ENCODE results near the gene TNPO1.

TNPO1 gene

GRCh38 chr5:72834924-72835323 lies 18.5 kb downstream of the TNPO1 start:
- Mint-ChIP-seq H3K4me1 (ENCODE audit: low read depth) (peaks cover 26% of the 10 kb centered on the region), H3K27me3 (no peaks in the 10 kb centered on the region), H3K36me3 (ENCODE audit: low read depth) (no peaks in the 10 kb centered on the region), H3K27ac (no peak overlapping the region), H3K4me3 (no peak overlapping the region), H3K9me3 (no peaks in the 10 kb centered on the region)
- intact Hi-C loops (cut with micrococcal nuclease): no loop called here

GRCh38 chr5:72835633-72836032 lies 19.2 kb downstream of the TNPO1 start:
- intact Hi-C loops (cut with micrococcal nuclease): no loop called here
- Mint-ChIP-seq H3K4me1 (ENCODE audit: low read depth) (peaks cover 26% of the 10 kb centered on the region), H3K36me3 (ENCODE audit: low read depth) (no peaks in the 10 kb centered on the region), H3K9me3 (no peaks in the 10 kb centered on the region), H3K27me3 (no peaks in the 10 kb centered on the region), H3K4me3 (no peak overlapping the region), H3K27ac (no peak overlapping the region)

- Mint-ChIP-seq H3K27me3 (no peaks in the 10 kb centered on the region), H3K36me3 (ENCODE audit: low read depth) (no peaks in the 10 kb centered on the region), H3K4me1 (ENCODE audit: low read depth) (peaks cover 26% of the 10 kb centered on the region), H3K9me3 (no peaks in the 10 kb centered on the region), H3K4me3 (no peak overlapping the region), H3K27ac (no peak overlapping the region)
- intact Hi-C loops (cut with micrococcal nuclease): no loop called here
Observed at GRCh38 chr5:72836810-72837209, 20.3 kb downstream of the TNPO1 start.

- intact Hi-C loops (cut with micrococcal nuclease): no loop called here
- Mint-ChIP-seq H3K27me3 (no peaks in the 10 kb centered on the region), H3K4me1 (ENCODE audit: low read depth) (peaks cover 28% of the 10 kb centered on the region), H3K9me3 (no peaks in the 10 kb centered on the region), H3K4me3 (no peak overlapping the region), H3K27ac (no peak overlapping the region), H3K36me3 (ENCODE audit: low read depth) (no peaks in the 10 kb centered on the region)
Observed at GRCh38 chr5:72837524-72838096, 21.1 kb downstream of the TNPO1 start.

- H3K36me3 Mint-ChIP-seq (ENCODE audit: low read depth): no peaks in the 10 kb centered on the region
- H3K4me1 Mint-ChIP-seq (ENCODE audit: low read depth): peaks cover 50% of the 10 kb centered on the region
- no peaks in the 10 kb centered on the region for H3K27me3 Mint-ChIP-seq
- no peak overlapping the region for H3K4me3 Mint-ChIP-seq
- no peak overlapping the region for H3K27ac Mint-ChIP-seq
- no peaks in the 10 kb centered on the region for H3K9me3 Mint-ChIP-seq
- intact Hi-C loops (cut with micrococcal nuclease): no loop called here
Observed at GRCh38 chr5:72840041-72840440, 23.6 kb downstream of the TNPO1 start.

GRCh38 chr5:72841756-72842535 lies 25.5 kb downstream of the TNPO1 start:
- H3K4me1 Mint-ChIP-seq (ENCODE audit: low read depth): peaks cover 43% of the 10 kb centered on the region
- no peak overlapping the region for H3K27ac Mint-ChIP-seq
- no peaks in the 10 kb centered on the region for H3K27me3 Mint-ChIP-seq
- intact Hi-C loops (cut with micrococcal nuclease): no loop called here
- no peaks in the 10 kb centered on the region for H3K36me3 Mint-ChIP-seq (ENCODE audit: low read depth)
- H3K9me3 Mint-ChIP-seq: no peaks in the 10 kb centered on the region
- H3K4me3 Mint-ChIP-seq: no peak overlapping the region

- intact Hi-C loops (cut with micrococcal nuclease): no loop called here
- no peak overlapping the region for H3K4me3 Mint-ChIP-seq
- peaks cover under 1% of the 10 kb centered on the region for H3K36me3 Mint-ChIP-seq (ENCODE audit: low read depth)
- no peaks in the 10 kb centered on the region for H3K27me3 Mint-ChIP-seq
- peaks cover 44% of the 10 kb centered on the region for H3K4me1 Mint-ChIP-seq (ENCODE audit: low read depth)
- no peaks in the 10 kb centered on the region for H3K9me3 Mint-ChIP-seq
- peak overlapping the region; percentile 12 for H3K27ac Mint-ChIP-seq
Observed at GRCh38 chr5:72842816-72843215, 26.4 kb downstream of the TNPO1 start.

- intact Hi-C loops (cut with micrococcal nuclease): no loop called here
- Mint-ChIP-seq H3K27ac (no peak overlapping the region), H3K4me3 (no peak overlapping the region), H3K36me3 (ENCODE audit: low read depth) (peaks cover 6% of the 10 kb centered on the region), H3K9me3 (no peaks in the 10 kb centered on the region), H3K27me3 (no peaks in the 10 kb centered on the region), H3K4me1 (ENCODE audit: low read depth) (peaks cover 41% of the 10 kb centered on the region)
Observed at GRCh38 chr5:72844218-72844603, 27.8 kb downstream of the TNPO1 start.

- Mint-ChIP-seq H3K4me3 (no peak overlapping the region), H3K27ac (no peak overlapping the region), H3K9me3 (no peaks in the 10 kb centered on the region), H3K4me1 (ENCODE audit: low read depth) (peaks cover 50% of the 10 kb centered on the region), H3K36me3 (ENCODE audit: low read depth) (peaks cover 6% of the 10 kb centered on the region), H3K27me3 (no peaks in the 10 kb centered on the region)
- intact Hi-C loops (cut with micrococcal nuclease): no loop called here
Observed at GRCh38 chr5:72845889-72846288, 29.4 kb downstream of the TNPO1 start.

- H3K36me3 Mint-ChIP-seq (ENCODE audit: low read depth): peaks cover 9% of the 10 kb centered on the region
- no peak overlapping the region for H3K27ac Mint-ChIP-seq
- H3K4me3 Mint-ChIP-seq: no peak overlapping the region
- no peaks in the 10 kb centered on the region for H3K27me3 Mint-ChIP-seq
- intact Hi-C loops (cut with micrococcal nuclease): no loop called here
- H3K4me1 Mint-ChIP-seq (ENCODE audit: low read depth): peaks cover 52% of the 10 kb centered on the region
- H3K9me3 Mint-ChIP-seq: no peaks in the 10 kb centered on the region
Observed at GRCh38 chr5:72846483-72846882, 30.0 kb downstream of the TNPO1 start.

GRCh38 chr5:72847439-72847838 lies 31.0 kb downstream of the TNPO1 start:
- Mint-ChIP-seq H3K27ac (no peak overlapping the region), H3K4me3 (no peak overlapping the region)

GRCh38 chr5:72847989-72848473 lies 31.6 kb downstream of the TNPO1 start:
- H3K27me3 Mint-ChIP-seq: no peaks in the 10 kb centered on the region
- intact Hi-C loops (cut with micrococcal nuclease): loop anchor here (2.0 kb wide), 1 partner anchor 31 kb away; the partner anchor contains the start of gene TNPO1
- peaks cover 49% of the 10 kb centered on the region for H3K4me1 Mint-ChIP-seq (ENCODE audit: low read depth)
- peak overlapping the region; percentile 94 for H3K4me3 Mint-ChIP-seq
- peaks cover 20% of the 10 kb centered on the region for H3K36me3 Mint-ChIP-seq (ENCODE audit: low read depth)
- H3K27ac Mint-ChIP-seq: peak overlapping the region; percentile 98
- no peaks in the 10 kb centered on the region for H3K9me3 Mint-ChIP-seq

More at GRCh38 chr5:72847439-72847838, 31.0 kb downstream of the TNPO1 start:
- no peaks in the 10 kb centered on the region for H3K27me3 Mint-ChIP-seq
- H3K36me3 Mint-ChIP-seq (ENCODE audit: low read depth): peaks cover 15% of the 10 kb centered on the region
- peaks cover 55% of the 10 kb centered on the region for H3K4me1 Mint-ChIP-seq (ENCODE audit: low read depth)
- intact Hi-C loops (cut with micrococcal nuclease): no loop called here
- H3K9me3 Mint-ChIP-seq: no peaks in the 10 kb centered on the region

- Mint-ChIP-seq H3K4me1 (ENCODE audit: low read depth) (peaks cover 42% of the 10 kb centered on the region), H3K27ac (peak overlapping the region; percentile 98), H3K36me3 (ENCODE audit: low read depth) (peaks cover 27% of the 10 kb centered on the region), H3K9me3 (no peaks in the 10 kb centered on the region), H3K4me3 (peak overlapping the region; percentile 94), H3K27me3 (no peaks in the 10 kb centered on the region)
- intact Hi-C loops (cut with micrococcal nuclease): loop anchor here (2.0 kb wide), 1 partner anchor 32 kb away; the partner anchor contains the start of gene TNPO1
Observed at GRCh38 chr5:72848474-72849428, 32.3 kb downstream of the TNPO1 start.

Measured in dendritic cell treated with granulocyte-macrophage colony-stimulating factor and Interleukin-4, amounts not matched to agents 40 ng/mL and 50 ng/mL, for 4 days (primary cell).